ENCODE data around the gene DAPK3.

Gene DAPK3

DNA sequence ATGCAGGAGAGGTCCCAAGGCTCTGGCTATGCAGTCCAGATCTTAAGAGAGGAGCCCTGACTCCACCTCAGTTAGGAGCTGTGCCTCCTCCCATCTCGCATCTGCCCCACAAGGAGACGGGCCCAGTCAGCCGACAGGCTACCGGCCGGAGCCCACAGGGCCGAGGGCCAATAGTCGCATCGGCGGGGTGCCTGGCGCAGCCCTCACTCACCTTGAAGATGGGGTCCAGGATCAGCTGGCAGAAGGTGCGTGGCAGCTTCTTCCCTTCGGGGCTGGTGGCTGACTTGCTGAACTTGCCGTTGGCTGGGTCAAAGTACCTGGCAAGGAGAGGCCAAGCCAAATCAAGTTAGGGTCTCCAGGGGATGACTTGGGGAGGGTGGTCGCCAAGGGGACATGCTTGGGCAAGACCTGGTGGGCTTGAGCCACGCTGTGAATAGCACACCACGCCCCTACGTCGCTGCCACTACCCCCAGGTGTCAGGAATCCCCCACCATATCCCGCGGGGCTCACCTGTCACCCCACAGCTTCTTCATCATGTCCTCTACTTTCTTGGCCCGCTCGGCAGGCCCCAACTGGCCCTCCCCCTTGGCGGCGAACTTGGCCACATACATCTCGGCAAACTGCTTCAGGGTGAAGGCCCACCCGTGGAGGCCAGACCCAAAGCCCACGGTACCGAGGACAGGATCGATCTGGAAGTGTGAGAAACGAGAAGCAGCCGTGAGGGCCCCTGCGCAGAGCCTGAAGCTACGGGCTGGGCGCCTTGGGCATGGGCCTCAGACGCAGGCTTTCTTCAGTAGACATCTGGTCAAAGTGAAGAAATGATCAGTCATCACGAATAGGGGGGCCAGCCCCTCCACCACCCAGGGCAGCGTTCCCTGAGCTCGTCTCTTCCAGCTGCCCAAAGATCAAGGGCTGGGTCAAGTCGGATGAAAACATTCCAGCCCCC lies 11.1 kb upstream of the DAPK3 start:
- ChIA-PET CTCF (no interaction called here), POLR2A (interaction anchor here (0.5 to 4.2 kb wide), 4 partner anchors 10 to 84 kb away, joined by 3 to 39 read pairs (median 8); partner anchors contain the start of gene DAPK3)
- TF ChIP-seq LEF1 (IDR thresholded peaks at IDR 0.05; ENCODE audit: borderline replicate concordance): no peak
- TF ChIP-seq FOXM1 (IDR thresholded peaks at IDR 0.05; ENCODE audit: borderline replicate concordance): no peak
- TF ChIP-seq FOXK2 (IDR thresholded peaks at IDR 0.05): no peak
- TF ChIP-seq, protein P1, sequence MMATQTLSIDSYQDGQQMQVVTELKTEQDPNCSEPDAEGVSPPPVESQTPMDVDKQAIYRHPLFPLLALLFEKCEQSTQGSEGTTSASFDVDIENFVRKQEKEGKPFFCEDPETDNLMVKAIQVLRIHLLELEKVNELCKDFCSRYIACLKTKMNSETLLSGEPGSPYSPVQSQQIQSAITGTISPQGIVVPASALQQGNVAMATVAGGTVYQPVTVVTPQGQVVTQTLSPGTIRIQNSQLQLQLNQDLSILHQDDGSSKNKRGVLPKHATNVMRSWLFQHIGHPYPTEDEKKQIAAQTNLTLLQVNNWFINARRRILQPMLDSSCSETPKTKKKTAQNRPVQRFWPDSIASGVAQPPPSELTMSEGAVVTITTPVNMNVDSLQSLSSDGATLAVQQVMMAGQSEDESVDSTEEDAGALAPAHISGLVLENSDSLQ (IDR thresholded peaks at IDR 0.05): no peak
- TF ChIP-seq ELF4 (IDR thresholded peaks at IDR 0.05): no peak
- DNase-seq (ENCODE audit: extremely low spot score): no peak

DNA sequence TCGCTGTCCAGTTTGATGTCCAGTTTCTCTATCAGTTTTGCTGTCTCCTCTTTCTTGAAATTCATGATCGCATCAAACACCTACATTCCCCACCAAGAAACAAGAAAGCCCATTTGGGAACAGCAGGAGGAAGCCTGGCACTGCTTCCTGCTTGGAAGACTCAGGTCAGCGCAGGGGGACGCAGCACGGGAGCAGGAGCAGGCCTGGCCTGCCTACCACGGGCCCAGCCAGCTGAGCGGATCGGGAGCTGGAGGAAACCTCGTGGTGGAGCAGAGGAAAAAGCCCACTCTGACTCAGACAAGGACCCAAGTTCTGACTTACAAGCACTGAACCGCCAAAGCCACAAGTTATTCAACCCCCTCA lies 10.5 kb upstream of the DAPK3 start:
- DNase-seq (ENCODE audit: extremely low spot score): no peak
- ChIA-PET CTCF (no interaction called here), POLR2A (interaction anchor here (0.6 to 2.3 kb wide), 2 partner anchors 9 to 12 kb away, joined by 3 to 10 read pairs; no protein-coding TSS in a partner anchor)
- TF ChIP-seq FOXA1 (IDR thresholded peaks at IDR 0.05): no peak
- TF ChIP-seq BHLHE40 (IDR thresholded peaks at IDR 0.05; ENCODE audit: borderline replicate concordance): no peak
- TF ChIP-seq SP1 (IDR thresholded peaks at IDR 0.05): no peak

DNA sequence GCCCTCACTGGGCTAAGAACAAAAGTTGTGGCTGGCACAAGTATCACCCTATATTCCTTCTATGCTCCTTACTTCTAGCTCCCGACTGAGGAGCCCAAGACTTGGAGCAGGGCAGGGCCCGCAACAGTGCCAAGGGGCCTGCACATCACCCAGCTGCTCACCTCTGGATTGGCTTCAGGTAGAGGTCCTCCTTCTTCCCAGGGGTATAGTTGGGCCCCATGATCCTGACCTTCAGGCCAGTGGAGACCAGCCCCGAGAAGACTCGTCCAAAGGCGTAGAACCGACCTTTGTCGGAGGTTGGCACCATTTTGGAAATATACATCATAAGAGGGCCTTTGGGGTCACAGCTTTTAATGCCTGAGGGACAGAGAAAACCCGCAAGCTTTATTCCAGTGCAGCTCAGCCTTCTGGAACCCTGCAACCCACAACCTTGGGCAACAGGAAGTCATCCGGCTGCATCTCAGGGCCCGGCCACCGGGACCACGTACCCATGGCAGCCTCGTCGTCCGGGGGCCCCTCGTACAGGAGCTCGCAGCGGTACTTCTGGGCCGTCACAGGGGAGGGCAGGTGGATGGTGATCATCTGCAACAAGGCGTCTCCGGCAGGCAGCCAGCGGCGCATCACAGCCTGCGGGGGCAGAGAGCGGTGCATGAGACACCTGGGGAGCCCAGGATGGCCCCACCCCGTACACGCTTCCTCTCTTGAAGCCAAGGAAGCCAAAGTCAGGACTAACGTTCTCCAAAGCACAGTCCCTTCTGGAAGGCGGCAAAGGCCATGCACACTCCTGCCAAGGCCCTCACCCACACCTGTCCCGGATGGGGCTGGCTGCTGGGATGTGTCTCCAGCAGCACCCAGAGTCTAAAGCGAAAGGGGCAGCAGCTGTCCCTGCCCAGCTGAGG lies 9.7 kb upstream of the DAPK3 start:
- no peak for TF ChIP-seq LEF1 (IDR thresholded peaks at IDR 0.05; ENCODE audit: borderline replicate concordance)
- TF ChIP-seq SP1 (IDR thresholded peaks at IDR 0.05): no peak
- no peak for TF ChIP-seq NFRKB (IDR thresholded peaks at IDR 0.05)
- TF ChIP-seq FOXK2 (IDR thresholded peaks at IDR 0.05): no peak
- TF ChIP-seq TARDBP (IDR thresholded peaks at IDR 0.05): no peak
- TF ChIP-seq L3MBTL2 (conservative IDR thresholded peaks at IDR 0.05): no peak
- TF ChIP-seq HDGF (IDR thresholded peaks at IDR 0.05; ENCODE audit: borderline replicate concordance): no peak
- TF ChIP-seq ARNT (IDR thresholded peaks at IDR 0.05): no peak
- TF ChIP-seq SUZ12 (IDR thresholded peaks at IDR 0.05): no peak
- no peak for TF ChIP-seq FOXA1 (IDR thresholded peaks at IDR 0.05)
- TF ChIP-seq FOXM1 (IDR thresholded peaks at IDR 0.05; ENCODE audit: borderline replicate concordance): no peak
- no peak for TF ChIP-seq BHLHE40 (IDR thresholded peaks at IDR 0.05; ENCODE audit: borderline replicate concordance)
- TF ChIP-seq ELF4 (IDR thresholded peaks at IDR 0.05): no peak
- no peak for TF ChIP-seq CTBP1 (IDR thresholded peaks at IDR 0.05; ENCODE audit: borderline replicate concordance)
- ChIA-PET POLR2A (interaction anchor here (0.7 to 2.3 kb wide), 3 partner anchors 10 to 12 kb away, joined by 4 to 10 read pairs (median 8); partner anchors contain the start of gene DAPK3), CTCF (no interaction called here)
- DNase-seq (ENCODE audit: extremely low spot score): no peak

DNA sequence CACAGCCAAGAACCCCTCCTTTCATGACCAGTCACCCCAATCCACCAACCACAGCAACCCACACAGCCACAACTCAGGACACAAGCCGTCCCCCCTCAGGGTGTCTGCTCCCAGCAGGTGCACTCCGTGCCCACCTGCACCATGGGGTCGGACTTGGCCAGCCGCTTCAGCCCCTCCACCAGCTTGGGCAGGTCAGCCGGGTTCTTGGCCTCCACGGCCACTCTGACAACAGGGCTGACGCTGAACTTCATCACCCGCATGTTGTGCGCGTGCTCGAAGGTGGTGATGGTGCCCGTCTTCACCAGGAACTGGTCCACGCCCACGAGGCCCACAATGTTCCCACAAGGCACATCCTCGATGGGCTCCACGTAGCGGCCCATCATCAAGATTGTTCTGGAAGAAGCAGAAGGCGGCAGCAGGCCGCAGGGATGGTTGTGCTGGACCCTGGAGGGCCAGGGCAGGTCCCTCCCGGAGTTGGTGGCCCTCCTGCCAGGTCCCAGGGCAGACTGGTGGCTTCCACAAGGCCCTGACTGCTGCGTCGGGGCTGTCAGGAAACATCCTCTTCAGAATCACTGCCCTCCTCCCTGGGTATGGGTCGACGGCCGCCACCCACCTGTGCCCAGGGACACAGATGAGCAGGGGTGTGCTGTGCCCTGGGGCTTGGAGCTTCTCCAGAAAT lies 8.9 kb upstream of the DAPK3 start:
- DNase-seq (ENCODE audit: extremely low spot score): no peak
- ChIA-PET POLR2A (interaction anchor here (0.6 to 1.8 kb wide), 4 partner anchors 8 to 11 kb away, joined by 3 to 8 read pairs (median 5); partner anchors contain the start of gene DAPK3), CTCF (interaction anchor here (1.0 kb wide), 1 partner anchor 8 kb away, joined by 4 read pairs; no protein-coding TSS in a partner anchor)
- no peak for TF ChIP-seq ZNF384 (IDR thresholded peaks at IDR 0.05)
- TF ChIP-seq HDGF (IDR thresholded peaks at IDR 0.05; ENCODE audit: borderline replicate concordance): no peak
- TF ChIP-seq TARDBP (IDR thresholded peaks at IDR 0.05): no peak
- no peak for TF ChIP-seq BHLHE40 (IDR thresholded peaks at IDR 0.05; ENCODE audit: borderline replicate concordance)
- no peak for TF ChIP-seq FOXM1 (IDR thresholded peaks at IDR 0.05; ENCODE audit: borderline replicate concordance)
- TF ChIP-seq SUZ12 (IDR thresholded peaks at IDR 0.05): no peak
- TF ChIP-seq FOXK2 (IDR thresholded peaks at IDR 0.05): no peak
- TF ChIP-seq CTBP1 (IDR thresholded peaks at IDR 0.05; ENCODE audit: borderline replicate concordance): no peak

DNA sequence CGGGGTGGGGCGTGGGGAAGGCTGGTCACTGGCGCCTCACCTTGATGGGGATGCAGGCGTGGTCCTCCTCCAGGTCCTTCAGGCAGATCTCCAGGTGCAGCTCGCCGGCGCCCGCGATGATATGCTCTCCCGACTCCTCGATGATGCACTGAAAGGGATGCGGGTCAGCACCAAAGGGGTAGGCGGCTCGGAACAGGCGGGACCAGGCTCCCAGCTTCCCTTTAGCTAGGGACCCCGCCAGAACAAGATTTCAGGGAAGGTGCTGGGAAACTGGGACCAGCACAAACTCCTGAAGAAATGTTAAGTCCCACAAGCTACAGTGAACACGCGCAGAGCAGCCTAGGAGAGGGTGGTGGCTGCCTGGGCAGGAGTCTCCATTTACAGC lies 8.4 kb upstream of the DAPK3 start:
- DNase-seq (ENCODE audit: extremely low spot score): no peak
- CTCF ChIA-PET: interaction anchor here (1.0 kb wide), 1 partner anchor 8 kb away, joined by 4 read pairs; no protein-coding TSS in a partner anchor
- POLR2A ChIA-PET: interaction anchor here (0.6 to 1.8 kb wide), 2 partner anchors 9 kb away, joined by 3 to 6 read pairs; no protein-coding TSS in a partner anchor
- TF ChIP-seq FOXA1 (IDR thresholded peaks at IDR 0.05) (no peak), FOXK2 (IDR thresholded peaks at IDR 0.05) (no peak), TARDBP (IDR thresholded peaks at IDR 0.05) (no peak), BHLHE40 (IDR thresholded peaks at IDR 0.05; ENCODE audit: borderline replicate concordance) (no peak), L3MBTL2 (conservative IDR thresholded peaks at IDR 0.05) (no peak)

DNA sequence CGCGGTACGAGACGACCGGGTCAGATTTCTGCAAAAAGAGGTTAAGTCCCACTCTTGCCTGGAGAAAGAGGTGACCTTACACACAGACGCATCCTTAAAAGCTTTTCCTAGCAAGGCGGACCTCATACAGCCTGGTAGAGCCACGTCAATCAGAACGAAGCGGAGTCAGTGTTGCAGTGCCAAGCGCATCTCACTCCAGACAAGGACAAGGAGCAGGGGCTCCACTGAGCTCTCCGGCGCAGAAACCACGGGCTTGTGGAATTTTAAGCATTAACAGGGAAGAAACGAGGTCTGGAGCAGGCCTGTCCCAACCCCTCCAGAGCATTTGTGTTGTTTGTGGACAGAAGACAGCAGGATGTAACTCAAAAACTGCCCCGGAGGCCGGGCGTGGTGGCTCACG lies 7.2 kb upstream of the DAPK3 start:
- ChIA-PET POLR2A (interaction anchor here (1.8 kb wide), 1 partner anchor 10 kb away, joined by 6 read pairs; no protein-coding TSS in a partner anchor), CTCF (no interaction called here)
- DNase-seq (ENCODE audit: extremely low spot score): no peak
- TF ChIP-seq, protein P1 (IDR thresholded peaks at IDR 0.05): no peak
- TF ChIP-seq LEF1 (IDR thresholded peaks at IDR 0.05; ENCODE audit: borderline replicate concordance): no peak
- TF ChIP-seq FOXK2 (IDR thresholded peaks at IDR 0.05): no peak
- no peak for TF ChIP-seq FOXA1 (IDR thresholded peaks at IDR 0.05)
- no peak for TF ChIP-seq FOXM1 (IDR thresholded peaks at IDR 0.05; ENCODE audit: borderline replicate concordance)
- no peak for TF ChIP-seq CTBP1 (IDR thresholded peaks at IDR 0.05; ENCODE audit: borderline replicate concordance)
- TF ChIP-seq NFRKB (IDR thresholded peaks at IDR 0.05): no peak
- no peak for TF ChIP-seq ZNF384 (IDR thresholded peaks at IDR 0.05)
